HepG2 (cell line): ENCODE data around the gene ADGRG1. TPM values are rescaled to one million over a fixed set of nuclear protein-coding genes. Genes with fewer than 3 reads are reported as not detected.
A peak's percentile ranks its signal among the peaks of the same experiment; 100 is the strongest.

Experiments
- ATF5 ChIP-seq: sonication (generic); formaldehyde crosslinking; IDR thresholded peaks from 2 replicates; pipeline ENCODE4 v1.4.0; 2020; ENCODE audit warnings: mild to moderate bottlenecking, low read depth, missing genetic modification reagents
- ATRX ChIP-seq: sonication (generic); formaldehyde crosslinking; IDR thresholded peaks from 2 replicates; pipeline ENCODE4 v1.4.0; 2020; ENCODE audit warnings: missing genetic modification reagents, borderline replicate concordance
- CREBL2 ChIP-seq: sonication (generic); formaldehyde crosslinking; IDR thresholded peaks from 2 replicates; pipeline ENCODE4 v1.8.1; 2023; ENCODE audit warnings: missing genetic modification reagents, mild to moderate bottlenecking, borderline replicate concordance
- EHMT2 ChIP-seq: fragments of 200-600 bp; sonication (generic); IDR thresholded peaks from 2 replicates; pipeline ENCODE4 v1.7.0; 2017; ENCODE audit warnings: antibody characterized with exemption, low read depth, low read length, borderline replicate concordance
- ETV6 ChIP-seq: sonication (generic); formaldehyde crosslinking; conservative IDR thresholded peaks from 2 replicates; pipeline ENCODE4 v1.4.0; 2020; ENCODE audit warnings: missing genetic modification reagents
- GFI1 ChIP-seq: sonication (generic); formaldehyde crosslinking; IDR thresholded peaks from 2 replicates; pipeline ENCODE4 v1.5.0; 2020; ENCODE audit warnings: missing genetic modification reagents, mild to moderate bottlenecking, borderline replicate concordance
- MAFK ChIP-seq, 2 experiments: IDR thresholded peaks in 1 of 2; conservative IDR thresholded peaks in 1 of 2; 2 replicates each; pipeline ENCODE4 v1.6.1; 2011; ENCODE audit warnings: improper control_type of control experiment in 2 of 2, low read length in 2 of 2
- MEIS1 ChIP-seq: sonication (generic); formaldehyde crosslinking; IDR thresholded peaks from 2 replicates; pipeline ENCODE4 v1.9.0; 2021; ENCODE audit warnings: mild to moderate bottlenecking, missing genetic modification reagents, moderate library complexity, borderline replicate concordance
- MIXL1 ChIP-seq: IDR thresholded peaks from 2 replicates; pipeline ENCODE4 v1.6.1; 2016
- PHB2 ChIP-seq: fragments of 450-650 bp; IDR thresholded peaks from 2 replicates; pipeline ENCODE4 v1.6.1; 2018; ENCODE audit not compliant: partially characterized antibody
- POGK ChIP-seq: sonication (generic); formaldehyde crosslinking; conservative IDR thresholded peaks from 2 replicates; pipeline ENCODE4 v1.8.0; 2022; ENCODE audit warnings: mild to moderate bottlenecking, moderate library complexity, missing genetic modification reagents
- RAD51 ChIP-seq: fragments of 450-650 bp; IDR thresholded peaks from 2 replicates; pipeline ENCODE4 v1.6.1; 2016; ENCODE audit warnings: borderline replicate concordance
- RNF2 ChIP-seq: fragments of 450-650 bp; conservative IDR thresholded peaks from 2 replicates; pipeline ENCODE4 v1.6.1; 2016; ENCODE audit warnings: low read depth
- SAFB2 ChIP-seq: sonication (generic); formaldehyde crosslinking; IDR thresholded peaks from 2 replicates; pipeline ENCODE4 v1.5.1; 2020; ENCODE audit warnings: missing genetic modification reagents, low read depth, mild to moderate bottlenecking, borderline replicate concordance
- SNAPC4 ChIP-seq: sonication (generic); formaldehyde crosslinking; IDR thresholded peaks from 2 replicates; pipeline ENCODE4 v1.4.0; 2020; ENCODE audit warnings: mild to moderate bottlenecking, missing genetic modification reagents
- YEATS2 ChIP-seq: sonication (generic); formaldehyde crosslinking; IDR thresholded peaks from 2 replicates; pipeline ENCODE4 v1.4.0; 2020; ENCODE audit warnings: missing genetic modification reagents, borderline replicate concordance
- ZFP62 ChIP-seq: sonication (generic); formaldehyde crosslinking; IDR thresholded peaks from 2 replicates; pipeline ENCODE4 v1.4.0; 2020; ENCODE audit warnings: missing genetic modification reagents
- ZNF281 ChIP-seq: sonication (generic); formaldehyde crosslinking; IDR thresholded peaks from 2 replicates; pipeline ENCODE4 v1.4.0; 2020; ENCODE audit warnings: missing genetic modification reagents, borderline replicate concordance
- ZNF878 ChIP-seq: sonication (generic); formaldehyde crosslinking; IDR thresholded peaks from 2 replicates; pipeline ENCODE4 v1.8.1; 2023; ENCODE audit warnings: mild to moderate bottlenecking, missing genetic modification reagents, moderate library complexity
- polyA plus RNA-seq, 8 experiments: library from polyadenylated mRNA; depleted of rRNA in 3 of 8; stranded (reverse) in 7 of 8; unstranded in 1 of 8; fragments of >200 nt; fragmentation: Illumina TruSeq in 4 of 8; extraction: Trizol in 4 of 8; gene quantifications; 2 replicates each; pipeline versions ENCODE4 v1.2.1 to v1.2.3, GENCODE V29; 2011 to 2016; ENCODE audit warnings: low read depth in 4 of 8, missing spikeins in 1 of 8, mixed read lengths in 1 of 8; ENCODE audit not compliant: insufficient read depth in 1 of 8
- total RNA-seq, 5 experiments: library from RNA; depleted of rRNA; stranded (reverse); fragments of >200 nt; fragmentation: Illumina TruSeq; extraction: Trizol; gene quantifications; 2 replicates each; pipeline ENCODE4 v1.2.3, GENCODE V29; 2016; ENCODE audit warnings: low read depth in 1 of 5

ADGRG1 gene
- total and polyA plus RNA-seq, 2 of the 13 experiments (the other 11 are each of a cell fraction or from before 2014, with no cell fraction given): 2.7 to 5.9 TPM

- TF ChIP-seq EHMT2 (no peak), ZNF878 (CRISPR knock-in tag) (no peak), MIXL1 (CRISPR knock-in tag) (no peak), POGK (CRISPR knock-in tag) (no peak), ZNF281 (no peak; the same call in 1 of the 2 replicates), SNAPC4 (CRISPR knock-in tag) (no peak), GFI1 (CRISPR knock-in tag) (no peak), YEATS2 (CRISPR knock-in tag) (no peak), RNF2 (no peak), SAFB2 (CRISPR knock-in tag) (no peak), PHB2 (no peak), ATF5 (CRISPR knock-in tag) (no peak), CREBL2 (CRISPR knock-in tag) (no peak), ZFP62 (CRISPR knock-in tag) (no peak), RAD51 (no peak), MEIS1 (CRISPR knock-in tag) (peak; percentile 64; the same call in 1 of the 2 replicates), MAFK (conservative IDR thresholded peaks at IDR 0.05 in 1 of 2, IDR thresholded peaks at IDR 0.05 in 1 of 2; ENCODE audit: low read length in 2 of 2) (no peak), ETV6 (CRISPR knock-in tag) (no peak), ATRX (CRISPR knock-in tag) (no peak)
Measured at GRCh38 chr16:57688987-57689761, 60.7 kb downstream of the ADGRG1 start (continued).
